HG03045 (cell line): Measurements from ENCODE around the gene TMEM245.

Source experiments
- ATAC-seq: cut with Tn5 transposase; IDR thresholded peaks from one replicate; pipeline ENCODE4 v1.9.1; 2021; ENCODE audit warnings: mild to moderate bottlenecking, moderate library complexity; ENCODE audit not compliant: unreplicated experiment

Gene TMEM245

DNA sequence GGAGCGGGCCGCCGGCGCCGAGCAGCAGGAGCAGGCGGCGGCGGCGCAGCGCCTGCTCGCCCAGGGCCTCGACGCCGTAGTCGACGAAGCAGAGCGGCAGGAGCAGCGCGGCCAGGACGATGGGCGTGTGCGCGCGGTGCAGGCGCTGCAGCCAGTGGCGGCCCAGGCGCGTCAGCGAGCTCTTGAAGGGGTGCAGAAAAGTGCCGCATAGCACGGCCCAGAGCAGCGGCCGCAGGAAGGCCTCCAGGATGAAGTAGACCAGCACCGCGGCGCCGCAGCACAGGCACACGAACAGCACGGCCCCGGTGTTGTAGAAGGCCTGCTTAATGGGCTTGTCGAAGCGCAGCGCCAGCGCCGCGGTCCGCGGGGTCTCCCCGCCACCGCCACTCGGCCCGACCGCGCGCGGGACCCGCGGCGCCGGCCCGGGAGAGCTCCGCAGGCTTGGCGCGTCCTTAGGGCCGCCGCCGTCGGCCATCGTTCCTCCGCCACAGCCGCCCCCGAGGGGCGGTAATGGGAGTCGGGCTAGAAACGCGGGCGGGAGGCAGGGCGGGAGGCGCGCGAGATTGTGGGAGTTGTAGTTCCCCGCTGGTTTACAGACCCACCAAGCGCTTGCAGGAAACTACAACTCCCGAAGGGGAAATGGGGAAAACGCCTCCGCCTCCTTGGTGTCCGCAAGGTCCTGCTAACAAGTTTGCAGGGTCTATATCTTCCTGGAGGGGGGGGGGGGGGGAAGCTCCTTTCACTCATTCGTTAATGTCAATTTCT lies at the start of gene TMEM245:
Gene TMEM245 (minus strand): TSS at position 509 of the 765 bp plus-strand sequence. CDS start 34 bp downstream, at position 475.
- peak; percentile 93 for ATAC-seq

DNA sequence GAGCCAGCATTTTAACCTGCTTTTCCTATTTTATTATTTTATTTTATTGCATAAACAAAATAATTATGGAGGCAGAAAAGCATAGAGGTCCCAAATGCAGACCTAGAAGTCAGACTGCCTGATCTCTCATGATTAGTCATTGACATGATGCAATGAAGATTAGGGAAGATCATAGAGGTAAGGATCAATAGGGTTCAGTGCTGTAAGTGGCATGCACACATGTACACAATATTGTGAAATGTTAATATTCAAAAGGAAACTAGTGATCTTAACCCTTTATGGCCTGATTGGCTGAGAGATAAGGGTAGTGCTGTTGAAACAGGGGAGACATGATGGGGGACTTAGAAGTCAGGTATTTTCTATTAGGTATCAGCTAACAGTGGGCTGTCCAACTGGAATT lies 48.4 kb upstream of the TMEM245 start:
- no peak for ATAC-seq

DNA sequence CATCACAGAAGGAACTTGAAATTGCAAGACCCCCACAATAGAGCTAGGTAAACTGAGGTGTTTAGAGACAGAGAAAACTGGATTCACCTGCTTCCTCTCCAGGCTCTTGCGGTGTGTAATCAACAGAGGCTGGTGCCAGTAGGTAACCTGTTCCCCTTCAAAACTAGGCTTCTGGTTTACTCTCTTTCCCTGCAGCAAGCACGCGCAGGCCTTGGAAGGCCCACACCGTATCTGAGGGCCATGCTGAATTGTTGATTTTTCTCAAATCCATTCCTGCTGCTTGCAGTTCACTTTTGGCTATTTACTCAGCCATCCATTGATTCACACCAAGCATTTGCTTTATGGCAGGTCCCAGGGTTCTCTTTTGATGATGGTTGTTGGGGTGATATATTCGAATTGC lies 48.0 kb upstream of the TMEM245 start:
- no peak for ATAC-seq

DNA sequence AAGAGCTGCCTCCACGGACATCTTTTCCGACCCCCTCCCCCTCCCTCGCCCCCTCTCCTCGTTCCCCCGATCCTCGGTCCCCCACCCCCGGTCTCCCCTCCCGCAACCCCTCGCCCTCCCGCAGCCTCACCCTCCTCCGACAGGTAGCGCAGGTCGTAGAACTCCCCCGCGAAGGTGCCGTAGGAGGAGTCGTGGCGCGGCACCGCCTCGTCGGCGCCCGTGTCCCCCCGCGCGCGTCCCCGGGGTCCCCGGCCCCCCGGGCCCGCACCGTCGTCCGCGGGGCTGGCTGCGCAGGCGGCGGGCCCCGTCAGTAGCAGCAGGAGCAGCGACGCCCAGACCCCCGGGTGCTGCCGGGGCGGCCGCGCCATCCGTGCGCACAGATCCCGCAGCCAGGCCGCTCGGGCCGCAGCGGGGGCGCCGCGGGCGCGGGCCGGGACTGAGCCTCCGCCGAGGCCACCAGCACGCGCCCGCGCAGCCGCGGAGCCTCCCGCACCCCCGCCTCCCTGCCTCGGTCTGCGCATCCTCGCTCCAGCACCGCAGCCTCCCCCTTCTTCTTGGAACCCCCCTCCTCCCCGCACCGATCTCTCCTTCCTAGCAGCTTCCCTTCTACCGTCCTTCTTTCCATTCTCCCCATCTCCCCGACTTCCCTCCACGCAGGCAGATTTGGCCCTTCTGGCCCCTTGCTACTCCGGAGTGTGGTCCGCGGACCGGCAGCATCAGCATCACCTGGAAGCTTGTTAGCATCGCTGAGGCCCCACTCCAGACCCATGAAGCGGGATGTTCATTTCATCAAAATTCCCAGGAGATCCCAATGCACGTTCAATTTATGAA lies 47.2 kb upstream of the TMEM245 start, which contains the start of gene FRRS1L:
Gene FRRS1L (minus strand): TSS at position 479 of the 831 bp plus-strand sequence. CDS start 111 bp downstream, at position 368.
- ATAC-seq, result no peak

DNA sequence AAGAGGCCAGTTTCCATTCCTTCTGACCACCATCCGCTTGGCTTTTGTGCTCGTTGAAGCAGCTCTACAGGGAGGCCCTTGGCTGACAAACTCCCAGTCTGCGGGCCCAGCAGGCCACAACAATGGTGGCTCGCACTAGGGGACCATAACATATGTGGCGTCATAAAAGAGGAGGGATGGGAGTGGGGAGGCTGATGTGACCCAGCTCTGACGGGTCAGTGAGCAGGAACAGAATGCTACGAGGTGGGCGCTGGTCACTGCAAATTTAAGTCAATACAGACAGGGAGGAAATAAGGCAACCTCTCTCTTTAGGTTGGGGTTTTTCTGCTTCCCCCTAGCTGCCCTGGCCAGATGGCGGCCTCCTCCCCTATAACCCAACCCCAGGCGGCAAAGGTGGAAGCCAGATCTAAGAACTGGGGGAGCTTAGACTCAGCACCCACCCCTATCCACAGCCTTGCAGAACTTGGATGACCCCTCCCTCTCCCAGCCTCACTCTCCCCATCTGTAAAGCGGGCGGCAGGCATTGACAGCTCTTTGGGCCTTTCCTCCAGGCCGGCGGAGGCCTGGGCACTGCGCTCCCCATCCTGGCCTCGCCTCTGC lies 46.5 kb upstream of the TMEM245 start:
- no peak for ATAC-seq

DNA sequence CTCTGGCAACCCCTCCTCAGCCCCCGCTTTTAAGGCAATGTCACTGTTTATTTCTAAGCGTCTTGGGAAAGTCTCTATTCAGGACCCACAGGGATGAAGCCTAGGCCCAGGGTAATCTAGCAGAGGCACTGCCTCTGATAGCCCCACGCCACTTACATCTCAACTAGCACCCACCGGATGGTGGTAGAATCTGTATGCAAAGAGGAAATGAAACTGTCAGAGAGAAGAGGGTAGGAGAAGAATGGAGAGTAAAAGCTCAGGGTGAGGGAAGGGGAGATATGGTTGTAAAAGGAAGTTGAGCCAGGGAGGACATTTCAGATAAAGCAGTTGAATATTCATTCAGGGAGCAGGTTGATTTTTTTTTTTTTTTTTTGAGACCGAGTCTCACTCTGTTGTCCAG lies 44.3 kb upstream of the TMEM245 start:
- ATAC-seq, result no peak

DNA sequence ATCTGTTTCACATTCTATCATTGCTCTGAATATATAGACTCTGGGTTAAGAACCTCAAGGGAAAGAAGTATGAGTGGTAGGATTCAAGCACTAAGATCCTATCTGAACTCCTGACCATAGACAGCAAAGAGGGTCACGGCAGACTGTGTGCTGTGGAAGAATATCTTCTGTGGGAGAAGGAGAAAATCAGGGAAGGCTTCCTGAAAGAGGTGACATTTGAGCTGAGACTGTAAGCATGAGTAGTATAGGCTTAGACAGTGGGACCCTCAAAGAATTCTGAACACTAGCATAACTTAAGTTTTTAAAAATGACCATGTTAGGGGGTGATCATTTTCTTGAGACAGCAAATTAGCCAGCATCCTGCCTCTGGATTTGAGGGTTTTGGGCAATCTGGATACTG lies 43.4 kb upstream of the TMEM245 start:
- no peak for ATAC-seq

DNA sequence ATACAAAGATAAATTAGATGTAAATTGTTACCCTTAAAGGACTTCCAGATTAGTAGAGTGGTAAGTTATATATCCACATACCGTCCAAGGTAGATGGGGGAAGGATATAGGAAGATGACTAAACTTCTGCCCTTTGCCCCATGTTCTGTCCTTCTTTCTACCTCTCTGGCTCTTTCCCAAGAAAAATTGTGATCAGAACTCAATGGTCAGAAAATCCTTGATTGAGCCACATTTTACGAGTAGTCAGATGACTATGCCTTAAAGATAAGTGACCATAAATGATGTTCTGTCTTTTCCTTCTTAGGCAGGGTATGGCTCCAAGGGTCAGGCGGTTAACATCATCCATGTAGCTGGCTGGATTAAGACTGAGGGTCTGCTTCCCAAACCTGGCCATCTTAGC lies 42.9 kb upstream of the TMEM245 start:
- no peak for ATAC-seq

DNA sequence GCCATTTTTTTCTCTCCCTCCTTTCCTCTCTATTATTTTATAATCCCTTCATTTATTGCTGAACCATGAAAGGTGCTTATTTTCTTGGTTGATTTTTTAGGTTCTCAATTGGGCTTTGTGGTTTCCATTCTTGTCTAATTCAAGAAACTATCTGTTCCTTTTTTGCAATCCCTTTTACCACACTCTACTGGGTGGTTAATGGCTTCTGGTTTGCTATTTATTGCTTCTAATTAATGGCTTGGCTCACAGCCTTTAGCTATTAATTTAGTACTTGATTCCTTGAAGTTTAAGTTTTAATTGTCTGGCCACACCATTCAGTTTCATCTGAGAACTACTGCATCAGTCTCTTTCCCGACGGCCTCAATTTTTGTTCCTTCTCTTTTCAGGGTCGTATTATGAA lies 41.7 kb upstream of the TMEM245 start:
- ATAC-seq, result no peak

DNA sequence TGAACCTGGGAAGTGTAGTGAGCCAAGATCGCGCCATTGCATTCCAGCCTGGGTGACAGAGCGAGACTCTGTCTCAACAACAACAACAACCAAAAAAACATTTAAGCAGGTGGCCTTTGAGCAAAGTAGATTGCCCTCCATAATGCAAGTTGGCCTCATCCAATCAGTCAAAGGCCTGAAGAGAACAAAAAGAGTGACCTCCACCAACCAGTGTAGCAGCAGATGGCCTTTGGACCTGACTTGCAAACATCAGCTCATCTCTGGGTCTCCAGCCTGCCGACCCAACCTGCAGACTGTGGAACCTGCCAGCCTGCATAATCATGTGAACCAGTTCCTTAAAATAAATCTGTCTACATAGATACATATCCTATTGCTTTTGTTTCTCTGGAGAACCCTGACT lies 39.8 kb upstream of the TMEM245 start:
- no peak for ATAC-seq

DNA sequence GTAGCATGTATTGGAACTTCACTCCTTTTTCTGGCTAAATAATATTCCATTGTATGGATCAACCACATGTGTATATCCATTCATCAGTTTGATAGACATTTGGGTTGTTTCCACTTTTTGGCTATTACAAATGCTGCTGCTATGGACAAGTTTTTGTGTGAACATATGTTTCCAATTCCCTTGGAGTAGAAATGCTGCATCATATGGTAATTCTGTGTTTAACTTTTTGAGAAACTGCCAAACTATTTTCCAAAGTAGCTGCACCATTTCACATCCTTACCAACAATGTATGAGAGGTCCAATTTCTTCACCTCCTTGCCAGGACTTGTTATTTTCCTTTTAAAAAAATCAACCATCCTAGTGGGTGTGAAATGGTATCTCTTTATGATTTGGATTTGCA lies 38.9 kb upstream of the TMEM245 start:
- ATAC-seq, result no peak

DNA sequence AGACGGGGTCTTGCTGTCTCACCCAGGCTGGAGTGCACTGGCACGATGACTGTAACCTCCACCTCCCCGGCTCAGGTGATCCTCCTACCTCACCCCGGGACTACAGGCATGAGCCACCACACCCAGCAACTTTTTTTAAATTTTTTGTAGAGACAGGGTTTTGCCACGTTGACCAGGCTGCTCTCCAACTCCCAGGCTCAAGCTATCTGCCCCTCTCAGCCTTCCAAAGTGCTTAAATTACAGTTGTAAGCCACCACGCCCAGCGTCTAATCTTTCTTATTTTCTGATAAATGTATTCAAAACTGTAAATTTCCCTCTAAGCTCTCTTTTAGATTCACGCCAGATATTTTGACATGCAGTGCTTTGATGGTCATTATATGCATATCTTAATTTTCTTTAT lies 37.0 kb upstream of the TMEM245 start:
- ATAC-seq, result no peak

DNA sequence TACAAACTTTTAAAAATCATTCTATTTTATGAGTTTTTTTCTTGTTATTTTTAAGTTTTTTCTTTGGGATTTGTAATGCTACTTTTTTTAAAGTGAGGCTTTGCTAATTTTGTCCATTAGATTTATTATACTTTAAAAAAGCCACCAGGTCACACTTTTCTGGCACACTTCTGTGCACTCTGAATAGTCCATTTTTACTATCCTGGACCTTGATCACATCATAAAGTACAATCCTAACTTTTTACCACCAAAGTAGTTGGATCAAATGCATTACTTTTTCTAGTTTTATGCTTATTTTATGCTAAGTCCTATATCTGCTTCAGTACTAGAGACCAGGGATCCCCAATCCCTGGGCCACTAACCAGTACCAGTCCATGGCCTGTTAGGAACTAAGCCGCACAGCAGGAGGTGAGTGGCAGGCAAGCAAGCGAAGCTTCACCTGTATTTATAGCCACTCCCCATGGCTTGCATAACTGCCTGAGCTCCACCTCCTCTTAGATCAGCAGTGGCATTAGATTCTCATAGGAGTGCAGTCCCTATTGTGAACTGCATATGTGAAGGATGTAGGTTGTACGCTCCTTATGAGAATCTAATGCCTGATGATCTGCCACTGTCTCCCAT lies 31.3 kb upstream of the TMEM245 start:
- no peak for ATAC-seq

DNA sequence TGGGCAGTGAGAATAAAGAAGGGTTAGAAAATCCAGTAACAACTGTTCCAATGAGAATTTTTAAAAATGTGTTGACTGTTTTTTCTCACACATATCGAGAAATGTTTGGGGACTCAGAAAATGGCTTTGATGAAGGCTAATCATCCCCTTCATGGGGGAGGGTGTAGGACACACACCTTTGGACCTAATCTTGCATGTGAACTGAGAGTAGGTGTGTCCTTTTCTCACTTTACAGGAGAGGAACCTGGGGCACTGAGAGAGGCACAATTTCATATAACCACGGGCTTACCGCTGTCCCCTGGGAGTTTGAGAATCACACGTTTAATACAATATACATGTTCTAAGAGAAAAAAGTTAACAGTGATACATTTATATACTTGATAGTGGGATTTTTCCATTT lies 30.0 kb upstream of the TMEM245 start:
- ATAC-seq, result no peak

DNA sequence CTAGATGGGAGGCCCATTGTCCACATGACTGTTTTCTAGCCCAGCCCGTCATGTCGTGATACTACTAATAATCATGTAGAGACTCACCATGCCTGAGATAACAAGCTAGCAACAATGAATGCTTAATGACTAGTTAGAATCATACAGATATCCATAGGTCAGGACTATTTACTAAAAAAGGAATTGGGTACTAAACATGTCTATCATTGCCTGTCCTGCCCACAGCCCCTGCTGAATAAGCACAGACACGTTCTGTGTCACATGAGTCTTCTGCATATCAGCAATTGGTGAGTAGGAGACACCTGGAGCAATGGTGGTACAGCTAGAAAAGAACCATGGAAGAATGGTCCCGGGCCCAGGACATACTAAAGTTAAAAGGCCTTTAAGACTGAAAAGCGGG lies 29.3 kb upstream of the TMEM245 start:
- ATAC-seq, result no peak

DNA sequence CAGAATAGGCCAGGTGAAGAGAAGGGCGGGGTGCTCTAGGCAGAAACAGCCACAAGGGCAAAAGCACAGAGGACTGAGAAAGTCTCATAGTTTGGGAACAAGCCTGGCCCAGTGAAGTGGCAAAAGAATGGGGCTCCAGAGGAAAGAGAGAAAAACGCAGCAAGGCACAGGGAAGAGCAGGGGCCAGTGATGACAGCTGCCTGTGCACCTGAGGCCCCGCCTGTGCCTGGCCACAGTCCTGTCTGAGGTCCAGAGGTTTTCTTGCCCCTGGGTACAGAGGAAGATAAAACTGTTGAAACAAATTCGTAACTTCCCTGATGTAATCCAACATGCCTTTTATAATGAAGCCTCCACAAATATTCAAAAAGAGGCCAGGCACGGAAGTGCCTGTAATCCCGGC lies 25.3 kb upstream of the TMEM245 start:
- ATAC-seq, result no peak

DNA sequence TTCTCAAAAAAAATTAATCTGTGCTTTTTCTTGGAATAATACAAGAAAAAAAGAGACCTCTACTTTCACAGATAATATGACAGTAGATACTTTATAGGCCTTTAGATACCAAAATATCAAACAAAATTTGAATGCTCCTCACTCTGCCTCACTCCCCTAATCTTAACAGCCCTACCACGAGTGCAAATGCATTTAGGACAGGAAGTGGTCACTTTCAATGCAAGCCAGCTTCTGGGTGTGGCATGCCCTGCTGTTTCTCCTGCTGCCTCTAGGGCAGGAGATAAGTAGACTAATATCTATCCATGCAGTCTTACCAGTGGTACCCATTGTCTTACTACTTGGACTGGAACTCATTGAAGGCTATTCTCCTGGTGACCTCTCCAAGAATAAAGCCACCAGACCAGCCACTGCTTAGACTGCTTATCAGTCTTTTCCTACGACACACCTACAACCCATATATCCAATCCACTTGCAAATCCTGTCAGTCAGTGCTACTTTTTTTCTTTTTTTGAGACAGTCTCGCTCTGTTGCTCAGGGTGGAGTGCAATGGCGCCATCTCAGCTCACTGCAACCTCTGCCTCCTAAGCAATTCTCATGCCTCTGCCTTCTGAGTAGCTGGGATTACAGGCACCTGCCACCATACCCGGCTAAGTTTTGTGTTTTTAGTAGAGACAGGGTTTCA lies 24.3 kb upstream of the TMEM245 start:
- no peak for ATAC-seq

DNA sequence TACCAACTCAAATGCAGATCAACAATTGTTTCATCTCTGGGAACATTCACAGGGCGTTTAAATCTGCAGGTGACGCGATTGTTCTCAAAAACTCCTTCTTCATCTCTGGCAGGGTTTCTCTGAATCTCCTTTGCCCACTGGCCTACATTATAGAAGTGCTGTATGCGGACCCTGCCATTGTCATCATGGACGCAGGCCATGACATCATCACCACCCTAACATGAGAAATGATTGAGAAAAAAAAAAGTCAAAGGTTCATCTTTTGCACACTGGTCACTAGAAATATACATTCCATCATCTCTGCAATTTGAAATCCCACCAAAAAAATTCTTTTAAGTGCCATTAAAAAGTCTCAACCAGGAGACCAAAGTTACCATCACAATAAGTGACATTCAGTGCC lies 21.6 kb upstream of the TMEM245 start:
- no peak for ATAC-seq

DNA sequence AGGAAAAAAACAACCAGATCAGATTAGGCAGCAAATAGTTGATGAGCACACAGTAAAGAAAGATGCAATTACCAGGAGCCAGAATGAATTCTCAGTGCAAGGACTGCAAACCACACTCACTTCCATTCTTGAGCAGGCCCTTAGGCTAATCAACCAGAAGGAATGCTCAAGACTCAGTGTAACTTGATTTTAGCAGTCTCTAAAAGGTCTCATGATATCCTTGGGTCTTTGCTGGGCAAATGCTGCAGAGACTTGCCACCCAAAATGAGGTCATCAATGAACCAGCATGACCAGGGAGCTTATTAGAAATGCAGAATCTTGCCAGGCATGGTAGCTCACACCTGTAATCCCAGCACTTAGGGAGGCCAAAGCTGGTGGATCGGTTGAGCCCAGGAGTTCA lies 20.1 kb upstream of the TMEM245 start:
- no peak for ATAC-seq

DNA sequence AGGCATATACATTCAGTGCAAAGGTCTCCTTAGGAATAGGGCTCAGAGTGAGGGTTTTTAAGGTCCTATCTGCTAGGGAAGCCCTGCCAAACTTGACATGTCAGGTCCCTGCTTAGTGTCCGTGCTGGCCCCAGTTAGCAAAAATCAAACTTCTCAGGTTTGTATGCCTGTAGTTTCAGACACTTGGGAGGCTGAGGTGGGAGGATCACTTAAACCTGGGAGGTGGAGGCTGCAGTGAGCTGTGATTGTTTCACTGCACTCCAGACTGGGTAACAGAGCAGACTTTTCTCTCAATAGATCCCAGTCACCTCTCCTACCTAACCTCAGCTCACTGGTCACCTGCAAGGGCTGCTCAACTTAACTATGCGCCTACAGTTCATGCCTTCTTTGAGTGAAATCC lies 18.7 kb upstream of the TMEM245 start:
- ATAC-seq, result no peak

DNA sequence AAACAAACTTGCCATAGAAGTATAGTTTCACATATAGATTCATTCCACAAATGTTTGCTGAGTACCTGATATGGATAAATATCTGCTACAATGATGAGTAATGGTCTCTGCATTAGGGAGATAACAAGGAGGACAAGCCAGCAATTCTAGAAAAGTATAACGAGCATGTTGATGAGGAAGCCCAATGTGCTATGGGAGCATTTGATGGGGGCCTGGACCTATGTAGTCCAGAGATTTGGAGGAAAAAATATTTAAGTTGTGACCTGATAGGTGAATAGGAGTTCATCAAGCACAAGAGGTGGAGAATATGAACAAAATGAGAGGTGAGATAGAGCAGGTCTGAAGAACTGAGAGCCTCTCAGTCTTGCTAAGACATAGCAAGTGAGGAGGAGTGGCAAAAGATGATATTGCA lies 14.4 kb upstream of the TMEM245 start:
- ATAC-seq, result no peak
